ENCODE results near the gene PHLPP1. TPM values are rescaled to one million over a fixed set of nuclear protein-coding genes. Genes with fewer than 3 reads are reported as not detected.

Gene PHLPP1
- total and polyA plus RNA-seq, 2 donors (not counting 1 experiment from before 2014, with no cell fraction given): 3.6 to 5.0 TPM

DNA sequence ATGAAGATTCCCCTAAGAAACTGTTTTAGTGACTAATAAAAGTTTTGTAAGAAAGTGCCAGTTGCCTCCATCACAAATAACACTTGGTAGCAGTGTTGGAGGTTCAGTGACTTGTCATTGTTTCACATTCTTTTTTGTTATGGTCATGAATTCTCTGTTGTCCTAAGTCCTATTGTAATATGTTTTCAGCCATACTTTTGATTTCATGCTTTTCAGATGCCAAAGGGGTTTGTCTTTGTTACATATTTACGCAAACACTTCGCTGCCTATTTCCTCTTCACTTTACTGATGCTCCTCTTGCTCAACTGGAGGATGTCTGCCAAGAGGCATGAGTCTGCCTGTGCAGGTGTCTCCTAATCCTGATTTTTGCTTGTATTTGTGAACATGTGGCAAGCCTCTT is 66.6 kb downstream of the PHLPP1 start:
- H2AFZ ChIP-seq (ENCODE audit: low read length): no peak overlapping the region
- no peaks in the 10 kb centered on the region for H3K36me3 ChIP-seq (ENCODE audit: control insufficient read depth, insufficient read depth, low read length)
- TF ChIP-seq EZH2 (IDR thresholded peaks at IDR 0.05; ENCODE audit: low read length, missing control alignments): no peak
- TF ChIP-seq, protein P1, sequence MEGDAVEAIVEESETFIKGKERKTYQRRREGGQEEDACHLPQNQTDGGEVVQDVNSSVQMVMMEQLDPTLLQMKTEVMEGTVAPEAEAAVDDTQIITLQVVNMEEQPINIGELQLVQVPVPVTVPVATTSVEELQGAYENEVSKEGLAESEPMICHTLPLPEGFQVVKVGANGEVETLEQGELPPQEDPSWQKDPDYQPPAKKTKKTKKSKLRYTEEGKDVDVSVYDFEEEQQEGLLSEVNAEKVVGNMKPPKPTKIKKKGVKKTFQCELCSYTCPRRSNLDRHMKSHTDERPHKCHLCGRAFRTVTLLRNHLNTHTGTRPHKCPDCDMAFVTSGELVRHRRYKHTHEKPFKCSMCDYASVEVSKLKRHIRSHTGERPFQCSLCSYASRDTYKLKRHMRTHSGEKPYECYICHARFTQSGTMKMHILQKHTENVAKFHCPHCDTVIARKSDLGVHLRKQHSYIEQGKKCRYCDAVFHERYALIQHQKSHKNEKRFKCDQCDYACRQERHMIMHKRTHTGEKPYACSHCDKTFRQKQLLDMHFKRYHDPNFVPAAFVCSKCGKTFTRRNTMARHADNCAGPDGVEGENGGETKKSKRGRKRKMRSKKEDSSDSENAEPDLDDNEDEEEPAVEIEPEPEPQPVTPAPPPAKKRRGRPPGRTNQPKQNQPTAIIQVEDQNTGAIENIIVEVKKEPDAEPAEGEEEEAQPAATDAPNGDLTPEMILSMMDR (conservative IDR thresholded peaks at IDR 0.05 in 1 of 2, IDR thresholded peaks at IDR 0.05 in 1 of 2; ENCODE audit: low read depth in 1 of 2, low read length in 2 of 2): no peak
- H3K4me1 ChIP-seq (ENCODE audit: control insufficient read depth, extremely low read depth, insufficient read depth, low read length): peaks cover 13% of the 10 kb centered on the region
- peak overlapping the region in 1 of 4 experiments; percentile 6 for H3K4me3 ChIP-seq (replicated peaks in 1 of 4; ENCODE audit: control extremely low read depth in 1 of 4, insufficient read depth in 1 of 4, low read depth in 3 of 4, low read length in 4 of 4)
- H3K27me3 ChIP-seq (ENCODE audit: control insufficient read depth, insufficient read depth, low read length): no peaks in the 10 kb centered on the region
- H4K20me1 ChIP-seq (ENCODE audit: control insufficient read depth, extremely low read depth, insufficient read depth, low read length): no peaks in the 10 kb centered on the region
- H3K9me3 ChIP-seq (ENCODE audit: control insufficient read depth, insufficient read depth, low read depth, low read length): no peaks in the 10 kb centered on the region
- H3K27ac ChIP-seq (ENCODE audit: insufficient read depth, low read length): peak overlapping the region; percentile 32
- peaks cover 4% of the 10 kb centered on the region for H3K79me2 ChIP-seq (ENCODE audit: control insufficient read depth, insufficient read depth, low read length)
- DNase-seq (ENCODE audit: low read depth in 2 of 2): peak; percentile 74 to 92
- H3K9ac ChIP-seq (ENCODE audit: insufficient read depth, low read length): no peak overlapping the region
- H3K4me2 ChIP-seq (ENCODE audit: extremely low read depth, insufficient read depth, low read length): peak overlapping the region; percentile 69

DNA sequence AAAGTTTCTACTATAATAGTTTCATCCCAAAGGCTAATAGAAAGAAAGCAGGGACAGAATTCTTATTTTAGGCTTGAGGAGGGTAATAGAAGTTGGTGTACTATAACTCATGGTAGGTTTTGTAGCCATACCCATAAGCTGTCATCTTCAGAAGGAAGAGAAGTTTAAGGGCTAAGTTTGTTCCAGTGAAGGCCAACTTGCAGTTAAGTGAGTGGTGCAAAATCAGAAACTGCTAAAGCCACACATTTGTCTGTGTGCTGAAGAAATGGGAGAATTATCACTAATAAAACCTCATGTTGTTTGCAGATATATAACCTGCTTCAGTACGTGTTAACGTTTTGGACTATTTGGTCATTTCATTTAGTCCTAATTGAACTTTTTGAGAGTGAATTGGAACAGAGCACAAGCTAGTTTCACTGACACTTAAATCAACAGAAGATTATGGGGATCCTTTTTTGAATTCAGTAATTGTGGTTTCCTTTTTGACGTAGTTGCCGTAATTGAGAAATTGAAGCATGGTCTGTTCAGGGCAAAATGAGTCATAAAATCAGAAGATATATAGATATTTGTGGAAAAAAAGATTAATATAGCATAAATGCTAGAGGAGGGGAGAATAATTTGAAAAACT is 69.1 kb downstream of the PHLPP1 start:
- Histone ChIP-seq H3K79me2 (ENCODE audit: control insufficient read depth, insufficient read depth, low read length) (peaks cover 4% of the 10 kb centered on the region), H3K27me3 (ENCODE audit: control insufficient read depth, insufficient read depth, low read length) (no peaks in the 10 kb centered on the region), H4K20me1 (ENCODE audit: control insufficient read depth, extremely low read depth, insufficient read depth, low read length) (no peaks in the 10 kb centered on the region), H2AFZ (ENCODE audit: low read length) (no peak overlapping the region), H3K4me1 (ENCODE audit: control insufficient read depth, extremely low read depth, insufficient read depth, low read length) (peaks cover 13% of the 10 kb centered on the region), H3K9me3 (ENCODE audit: control insufficient read depth, insufficient read depth, low read depth, low read length) (no peaks in the 10 kb centered on the region), H3K27ac (ENCODE audit: insufficient read depth, low read length) (no peak overlapping the region), H3K4me2 (ENCODE audit: extremely low read depth, insufficient read depth, low read length) (no peak overlapping the region), H3K9ac (ENCODE audit: insufficient read depth, low read length) (no peak overlapping the region), H3K4me3 (replicated peaks in 1 of 4; ENCODE audit: control extremely low read depth in 1 of 4, insufficient read depth in 1 of 4, low read depth in 3 of 4, low read length in 4 of 4) (no peak overlapping the region), H3K36me3 (ENCODE audit: control insufficient read depth, insufficient read depth, low read length) (no peaks in the 10 kb centered on the region)
- peak; percentile 46 to 60 for DNase-seq (ENCODE audit: low read depth in 2 of 2)
- TF ChIP-seq EZH2 (IDR thresholded peaks at IDR 0.05; ENCODE audit: low read length, missing control alignments): no peak
- TF ChIP-seq, protein P1 (conservative IDR thresholded peaks at IDR 0.05 in 1 of 2, IDR thresholded peaks at IDR 0.05 in 1 of 2; ENCODE audit: low read depth in 1 of 2, low read length in 2 of 2): no peak

DNA sequence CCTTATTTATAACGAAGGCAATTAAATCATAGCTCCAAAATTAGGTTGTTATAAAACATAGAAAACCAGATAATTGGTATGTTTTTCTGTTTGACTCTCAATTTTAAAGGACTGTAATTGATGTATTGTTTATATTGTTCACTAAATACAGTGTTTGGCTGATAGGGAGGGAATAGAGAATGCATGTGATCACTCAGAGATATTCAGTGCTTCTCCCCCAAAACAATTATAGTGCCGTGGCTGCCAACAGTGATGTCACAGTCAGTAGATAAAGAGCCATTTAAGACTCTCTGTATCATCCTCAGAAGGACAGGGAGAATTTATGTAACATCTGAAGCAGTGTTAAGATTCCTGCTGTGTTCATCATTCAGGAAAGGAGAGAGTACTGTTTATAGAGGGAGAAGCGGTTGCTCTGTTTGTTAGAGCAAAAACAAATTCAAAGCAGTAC is 69.6 kb downstream of the PHLPP1 start:
- H3K9ac ChIP-seq (ENCODE audit: insufficient read depth, low read length): no peak overlapping the region
- peaks cover 13% of the 10 kb centered on the region for H3K4me1 ChIP-seq (ENCODE audit: control insufficient read depth, extremely low read depth, insufficient read depth, low read length)
- no peaks in the 10 kb centered on the region for H3K9me3 ChIP-seq (ENCODE audit: control insufficient read depth, insufficient read depth, low read depth, low read length)
- H3K4me3 ChIP-seq (replicated peaks in 1 of 4; ENCODE audit: control extremely low read depth in 1 of 4, insufficient read depth in 1 of 4, low read depth in 3 of 4, low read length in 4 of 4): no peak overlapping the region
- H3K79me2 ChIP-seq (ENCODE audit: control insufficient read depth, insufficient read depth, low read length): peaks cover 4% of the 10 kb centered on the region
- DNase-seq (ENCODE audit: low read depth in 2 of 2): peak; percentile 38 to 80
- no peak overlapping the region for H3K27ac ChIP-seq (ENCODE audit: insufficient read depth, low read length)
- no peak overlapping the region for H2AFZ ChIP-seq (ENCODE audit: low read length)
- H3K27me3 ChIP-seq (ENCODE audit: control insufficient read depth, insufficient read depth, low read length): no peaks in the 10 kb centered on the region
- TF ChIP-seq, protein P1 (conservative IDR thresholded peaks at IDR 0.05 in 1 of 2, IDR thresholded peaks at IDR 0.05 in 1 of 2; ENCODE audit: low read depth in 1 of 2, low read length in 2 of 2): no peak
- no peak for TF ChIP-seq EZH2 (IDR thresholded peaks at IDR 0.05; ENCODE audit: low read length, missing control alignments)
- H3K36me3 ChIP-seq (ENCODE audit: control insufficient read depth, insufficient read depth, low read length): no peaks in the 10 kb centered on the region
- peak overlapping the region; percentile 16 for H3K4me2 ChIP-seq (ENCODE audit: extremely low read depth, insufficient read depth, low read length)
- H4K20me1 ChIP-seq (ENCODE audit: control insufficient read depth, extremely low read depth, insufficient read depth, low read length): no peaks in the 10 kb centered on the region
